CD4-positive, alpha-beta memory T cell (primary cell): ENCODE measurements around the gene RRAGB. TPM values are rescaled to one million over a fixed set of nuclear protein-coding genes. Genes with fewer than 3 reads are reported as not detected.
"Not testable (repeated sequence)": the region's sequence is repeated elsewhere in the genome, so short reads cannot be mapped to it uniquely, and the experiment has no call there.

Experiments used
- CTCF ChIA-PET: fragments of 350-600 bp; sonication (Branson Sonifier 250); formaldehyde crosslinking; loops from one replicate; lab custom pipeline; 2021; ENCODE audit warnings: inconsistent platforms; ENCODE audit not compliant: partially characterized antibody; lab: Charles Lee
- POLR2A ChIA-PET: fragments of 350-600 bp; sonication (Branson Sonifier 250); formaldehyde crosslinking; loops from one replicate; lab custom pipeline; 2021; ENCODE audit not compliant: partially characterized antibody; lab: Charles Lee
- DNase-seq, 5 donors: peaks; one replicate each; pipeline versions ENCODE4 v3.0.0 to v3.0.0-alpha.2; 2020 to 2022; ENCODE audit warnings: mixed read lengths in 1 of 5
- H3K27ac ChIP-seq: one replicate; pipeline ENCODE4 v1.7.0; 2013; ENCODE audit warnings: low read depth, low read length
- H3K27me3 ChIP-seq: 2 replicates; pipeline ENCODE4 v1.7.0; 2013; ENCODE audit warnings: mild to moderate bottlenecking, low read length, moderate library complexity; ENCODE audit not compliant: insufficient read depth
- H3K36me3 ChIP-seq: 2 replicates; pipeline ENCODE4 v1.7.0; 2013; ENCODE audit warnings: mild to moderate bottlenecking, low read length, moderate library complexity; ENCODE audit not compliant: insufficient read depth
- H3K4me1 ChIP-seq: 2 replicates; pipeline ENCODE4 v1.7.0; 2013; ENCODE audit warnings: mild to moderate bottlenecking, low read length, moderate library complexity; ENCODE audit not compliant: insufficient read depth
- H3K4me3 ChIP-seq, 2 donors: one replicate each; pipeline ENCODE4 v1.7.0; 2013; ENCODE audit warnings: low read length in 2 of 2, mild to moderate bottlenecking in 1 of 2
- H3K9me3 ChIP-seq, 2 donors: one replicate each; pipeline ENCODE4 v1.7.0; 2013; ENCODE audit warnings: low read length in 2 of 2, control low read depth in 1 of 2; ENCODE audit not compliant: control insufficient read depth in 1 of 2
- H3K27ac Mint-ChIP-seq, 7 donors: one replicate each; pipeline ENCODE4 v1.8.0; 2020 to 2021; ENCODE audit warnings: mixed read lengths in 7 of 7, mild to moderate bottlenecking in 6 of 7, inconsistent platforms in 3 of 7, moderate library complexity in 3 of 7
- H3K27me3 Mint-ChIP-seq, 2 donors: one replicate each; pipeline ENCODE4 v1.8.0; 2020 to 2021; ENCODE audit warnings: mixed read lengths in 2 of 2
- H3K36me3 Mint-ChIP-seq, 2 donors: one replicate each; pipeline ENCODE4 v1.8.0; 2020 to 2021; ENCODE audit warnings: mixed read lengths in 2 of 2, inconsistent platforms in 1 of 2, mild to moderate bottlenecking in 1 of 2
- H3K4me1 Mint-ChIP-seq, 4 donors: one replicate each; pipeline ENCODE4 v1.8.0; 2020 to 2021; ENCODE audit warnings: mixed read lengths in 4 of 4, mild to moderate bottlenecking in 1 of 4
- H3K4me3 Mint-ChIP-seq, 8 donors: one replicate each; pipeline ENCODE4 v1.8.0; 2020 to 2021; ENCODE audit warnings: mixed read lengths in 8 of 8, mild to moderate bottlenecking in 7 of 8, moderate library complexity in 6 of 8, inconsistent platforms in 3 of 8
- H3K9me3 Mint-ChIP-seq, 8 donors: one replicate each; pipeline ENCODE4 v1.8.0; 2020 to 2021; ENCODE audit warnings: mixed read lengths in 8 of 8, mild to moderate bottlenecking in 5 of 8, inconsistent platforms in 3 of 8, moderate library complexity in 1 of 8
- intact Hi-C: fragments of 100-400 bp; cut with micrococcal nuclease; formaldehyde crosslinking; loops from one replicate; pipeline ENCODE4 v1.15.1; 2023
- polyA plus RNA-seq, 2 donors: library from polyadenylated mRNA; unstranded; fragments of 300-500 nt; fragmentation: Illumina TruSeq; gene quantifications; one replicate each; pipeline ENCODE4 v1.2.3, GENCODE V29; 2021
- total RNA-seq, 2 experiments: library from RNA; stranded (reverse); gene quantifications; one replicate each; pipeline ENCODE4 v1.2.3, GENCODE V29; 2021

RRAGB gene, protein sequence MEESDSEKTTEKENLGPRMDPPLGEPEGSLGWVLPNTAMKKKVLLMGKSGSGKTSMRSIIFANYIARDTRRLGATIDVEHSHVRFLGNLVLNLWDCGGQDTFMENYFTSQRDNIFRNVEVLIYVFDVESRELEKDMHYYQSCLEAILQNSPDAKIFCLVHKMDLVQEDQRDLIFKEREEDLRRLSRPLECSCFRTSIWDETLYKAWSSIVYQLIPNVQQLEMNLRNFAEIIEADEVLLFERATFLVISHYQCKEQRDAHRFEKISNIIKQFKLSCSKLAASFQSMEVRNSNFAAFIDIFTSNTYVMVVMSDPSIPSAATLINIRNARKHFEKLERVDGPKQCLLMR
- total RNA-seq, result 10 to 100 TPM in 1 of 2 experiments, 1 to 10 TPM in 1; 9.8 to 13.1 TPM
- polyA plus RNA-seq, result 10 to 100 TPM; 11.9 to 16.6 TPM

DNA sequence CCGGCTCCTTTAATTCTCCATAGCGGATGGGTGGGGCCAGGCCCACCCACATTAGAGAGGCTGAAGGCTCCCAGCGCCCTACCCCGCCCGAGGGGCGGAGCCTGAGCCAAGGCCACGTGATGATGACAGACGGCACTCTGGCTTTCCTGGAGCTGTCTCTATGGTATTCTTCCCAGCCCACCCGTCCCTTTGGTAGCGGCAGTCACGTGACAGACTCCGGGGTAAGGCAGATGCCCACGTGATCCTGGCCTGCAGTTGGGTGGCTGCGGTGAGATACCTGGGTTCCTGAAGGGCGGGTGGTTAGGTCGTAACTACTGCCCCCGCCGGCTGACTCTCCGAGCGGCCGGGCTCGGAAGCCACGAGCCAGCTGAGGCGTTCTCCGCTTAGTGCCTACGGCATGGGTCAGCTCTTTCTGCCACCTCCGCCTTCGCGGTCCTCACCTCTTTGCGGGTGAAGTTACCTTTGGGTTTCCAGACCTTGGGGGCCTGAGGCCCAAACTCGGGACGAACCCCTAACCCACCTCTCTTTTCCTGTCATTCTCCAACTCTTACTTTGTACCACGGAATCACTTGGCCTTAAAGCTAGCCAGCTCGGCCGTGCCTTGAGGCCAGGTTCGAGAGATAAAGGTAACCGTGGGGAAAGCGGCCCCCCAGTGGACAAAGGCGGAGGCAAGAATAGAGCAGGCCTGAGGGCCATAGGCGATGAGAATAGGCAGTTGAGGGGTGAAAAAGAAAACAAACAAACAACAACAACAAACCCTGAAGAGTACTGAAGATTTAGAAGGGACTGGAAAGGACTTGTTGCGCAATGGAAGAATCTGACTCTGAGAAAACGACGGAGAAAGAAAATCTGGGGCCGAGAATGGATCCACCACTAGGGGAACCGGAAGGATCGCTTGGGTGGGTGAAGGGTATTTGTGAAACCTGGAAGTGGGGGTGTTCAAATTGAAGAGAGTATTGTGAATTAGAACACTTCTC is at the start of gene RRAGB:
TSS of gene RRAGB (plus strand) at position 229 of the 977 bp plus-strand sequence. CDS start at position 808, 579 bp downstream.
- Mint-ChIP-seq H3K27ac (peak within 1 kb of the TSS; percentile 65 to 98 (median 94)), H3K4me1 (peaks cover 18 to 44% (median 20%) of the 10 kb centered on the region in 4 donors)
- peak within 1 kb of the TSS; percentile 80 for H3K27ac ChIP-seq

DNA sequence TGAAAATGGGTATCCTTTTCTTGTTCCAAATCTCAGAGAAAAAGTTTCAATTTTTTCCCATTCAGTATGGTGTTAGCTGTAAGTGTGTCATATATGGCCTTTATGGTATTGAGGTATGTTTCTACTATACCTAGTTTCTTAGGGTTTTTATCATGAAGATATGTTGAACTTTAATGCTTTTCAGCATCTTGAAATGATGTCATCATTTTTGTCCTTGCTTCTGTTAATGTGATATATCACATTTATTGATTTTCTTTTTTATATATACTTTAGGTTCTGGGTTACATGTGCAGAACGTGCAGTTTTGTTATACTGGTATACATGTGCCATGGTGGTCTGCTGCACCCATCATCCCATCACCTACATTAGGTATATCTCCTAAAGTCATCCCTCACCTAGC is 49.5 kb upstream of the RRAGB start:
- Histone ChIP-seq H3K27me3 (no peaks in the 10 kb centered on the region), H3K27ac (no peak overlapping the region), H3K4me3 (no peak overlapping the region), H3K36me3 (no peaks in the 10 kb centered on the region), H3K9me3 (no peaks in the 10 kb centered on the region), H3K4me1 (no peaks in the 10 kb centered on the region)
- no peak for DNase-seq
- Mint-ChIP-seq H3K36me3 (no peaks in the 10 kb centered on the region), H3K4me3 (no peak overlapping the region), H3K9me3 (peaks cover 0 to 40% (median 19%) of the 10 kb centered on the region in 8 donors), H3K4me1 (no peaks in the 10 kb centered on the region), H3K27ac (no peak overlapping the region), H3K27me3 (no peaks in the 10 kb centered on the region)
- CTCF ChIA-PET, result no interaction called here
- intact Hi-C loops, result no loop called here
- POLR2A ChIA-PET, result no interaction called here

More for the DNA sequence above, at the start of gene RRAGB:
- no peaks in the 10 kb centered on the region for H3K27me3 ChIP-seq
- intact Hi-C loops, result loop anchor here (1.0 to 10.0 kb wide), 8 partner anchors 23 to 1009 kb away; partner anchors contain the start of genes MAGED2 and NBDY
- no peaks in the 10 kb centered on the region for H3K9me3 Mint-ChIP-seq
- peaks cover 5 to 18% of the 10 kb centered on the region in 2 donors for H3K36me3 Mint-ChIP-seq
- POLR2A ChIA-PET, result interaction anchor here (0.5 to 2.3 kb wide), 14 partner anchors 8 to 1080 kb away, joined by 3 to 34 read pairs (median 4); partner anchors contain the start of genes KLF8, MAGEH1 and USP51
- CTCF ChIA-PET, result interaction anchor here (0.8 to 2.2 kb wide), 14 partner anchors 14 to 1010 kb away, joined by 3 to 16 read pairs (median 3); partner anchors contain the start of genes MAGEH1 and USP51
- H3K4me3 ChIP-seq, result peak within 1 kb of the TSS; percentile 61 to 76
- H3K36me3 ChIP-seq, result no peaks in the 10 kb centered on the region
- no peaks in the 10 kb centered on the region for H3K9me3 ChIP-seq
- DNase-seq, result peak; percentile 86 to 95 (median 90)
- H3K4me3 Mint-ChIP-seq, result peak within 1 kb of the TSS; percentile 72 to 92 (median 86)
- H3K27me3 Mint-ChIP-seq, result no peaks in the 10 kb centered on the region
- peaks cover 32% of the 10 kb centered on the region for H3K4me1 ChIP-seq

DNA sequence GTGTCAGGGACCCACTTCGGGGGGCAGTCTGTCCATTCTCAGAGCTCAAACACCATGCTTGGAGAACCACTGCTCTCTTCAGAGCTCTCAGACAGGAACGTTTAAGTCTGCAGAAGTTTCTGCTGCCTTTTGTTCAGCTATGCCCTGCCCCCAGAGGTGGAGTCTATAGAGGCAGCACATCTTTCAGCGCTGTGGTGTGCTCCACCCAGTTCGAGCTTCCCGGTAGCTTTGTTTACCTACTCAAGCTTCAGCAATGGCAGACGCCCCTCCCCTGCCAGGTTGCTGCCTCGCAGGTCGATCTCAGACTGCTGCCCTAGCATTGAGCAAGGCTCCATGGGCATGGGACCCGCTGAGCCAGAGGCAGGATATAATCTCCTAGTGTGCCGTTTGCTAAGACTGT is 29.0 kb upstream of the RRAGB start:
- peak overlapping the region in 2 of 8 donors; percentile 39 to 41 for H3K4me3 Mint-ChIP-seq

DNA sequence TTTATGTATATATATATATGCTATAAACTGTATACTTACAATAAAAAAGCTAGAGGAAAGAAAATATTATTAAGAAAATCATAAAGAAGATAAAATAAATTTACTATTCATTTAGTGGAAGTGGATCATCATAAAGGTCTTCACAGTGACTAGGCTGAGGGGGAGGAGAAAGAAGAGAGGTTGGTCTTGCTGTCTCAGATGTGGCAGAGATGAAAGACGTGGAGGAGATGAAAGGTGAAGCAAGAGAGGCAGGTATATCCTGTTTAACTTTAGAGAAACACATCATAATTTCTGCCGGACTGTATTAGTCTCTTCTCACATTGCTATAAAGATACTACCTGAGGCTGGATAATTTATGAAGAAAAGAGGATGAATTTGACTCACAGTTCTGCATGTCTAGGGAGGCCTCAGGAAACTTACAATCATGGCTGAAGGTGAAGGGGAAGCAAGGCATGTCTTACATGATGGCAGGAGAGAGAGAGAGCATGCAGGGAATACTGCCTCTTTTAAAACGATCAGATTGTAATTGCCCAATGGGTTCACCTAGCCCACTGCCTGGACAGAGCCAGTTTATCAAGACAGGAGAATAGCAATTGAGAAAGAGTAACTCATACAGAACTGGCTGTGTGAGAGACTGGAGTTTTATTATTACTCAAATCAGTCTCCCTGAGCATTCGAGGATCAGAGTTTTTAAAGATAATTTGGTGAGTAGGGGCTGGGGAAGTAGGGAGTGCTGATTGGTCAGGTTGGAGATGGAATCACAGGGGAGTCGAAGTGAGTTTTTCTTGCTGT is 22.1 kb upstream of the RRAGB start:
- peaks cover 27% of the 10 kb centered on the region for H3K4me1 ChIP-seq
- H3K36me3 ChIP-seq, result no peaks in the 10 kb centered on the region
- H3K9me3 ChIP-seq, result no peaks in the 10 kb centered on the region
- Mint-ChIP-seq H3K27me3 (no peaks in the 10 kb centered on the region), H3K4me1 (peaks cover 21 to 36% (median 25%) of the 10 kb centered on the region in 4 donors), H3K27ac (peak overlapping the region; percentile 5 to 77 (median 50)), H3K4me3 (peak overlapping the region; percentile 37 to 81 (median 69)), H3K9me3 (peaks cover 0 to 4% (median 0%) of the 10 kb centered on the region in 8 donors), H3K36me3 (no peaks in the 10 kb centered on the region)
- H3K4me3 ChIP-seq, result no peak overlapping the region
- intact Hi-C loops, result loop anchor here (2.0 kb wide), 1 partner anchor 21 kb away; the partner anchor contains the start of gene RRAGB
- no peak overlapping the region for H3K27ac ChIP-seq
- ChIA-PET CTCF (no interaction called here), POLR2A (no interaction called here)
- H3K27me3 ChIP-seq, result no peaks in the 10 kb centered on the region
- peak; percentile 46 to 64 (median 51) for DNase-seq

More for the DNA sequence above, 29.0 kb upstream of the RRAGB start:
- H3K36me3 Mint-ChIP-seq, DNase-seq, H3K27me3 Mint-ChIP-seq, POLR2A ChIA-PET, H3K27ac ChIP-seq, H3K4me1 ChIP-seq, H3K4me3 ChIP-seq, H3K4me1 Mint-ChIP-seq, intact Hi-C loops, H3K27me3 ChIP-seq, H3K36me3 ChIP-seq, H3K9me3 ChIP-seq: not testable (repeated sequence)
- H3K9me3 Mint-ChIP-seq, result peaks cover 0 to 19% (median 5%) of the 10 kb centered on the region in 8 donors
- H3K27ac Mint-ChIP-seq, result peak overlapping the region in 1 of 7 donors; percentile 17
- CTCF ChIA-PET, result interaction anchor here (0.8 kb wide), 1 partner anchor 29 kb away, joined by 6 read pairs; the partner anchor contains the start of gene RRAGB

DNA sequence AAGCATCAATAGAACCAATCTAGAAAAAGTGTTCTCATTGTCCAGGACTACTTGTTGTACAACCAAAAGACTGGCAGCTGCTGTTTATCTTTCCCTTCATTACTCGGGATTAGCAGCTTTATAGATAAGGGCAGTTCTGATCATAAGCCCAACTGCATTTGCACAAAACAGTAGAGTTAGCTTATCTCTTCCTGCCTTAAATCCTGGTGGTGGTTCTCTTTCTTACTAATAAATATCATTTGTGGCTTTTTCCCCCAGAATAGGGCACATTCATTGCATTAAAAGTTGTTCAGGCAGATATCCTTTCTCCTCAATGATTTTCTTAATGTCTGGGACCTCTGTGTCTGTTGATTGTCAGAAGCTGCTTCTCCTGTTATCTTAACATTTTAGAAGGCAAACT is 20.2 kb upstream of the RRAGB start:
- H3K9me3 Mint-ChIP-seq, result peaks cover 0 to 12% (median 3%) of the 10 kb centered on the region in 8 donors
- no peak overlapping the region for H3K4me3 ChIP-seq
- H3K4me1 Mint-ChIP-seq, result peaks cover 21 to 42% (median 25%) of the 10 kb centered on the region in 4 donors
- peaks cover 35% of the 10 kb centered on the region for H3K4me1 ChIP-seq
- POLR2A ChIA-PET, result interaction anchor here (1.2 kb wide), 1 partner anchor 20 kb away, joined by 3 read pairs; the partner anchor contains the start of gene RRAGB
- CTCF ChIA-PET, result interaction anchor here (1.1 kb wide), 1 partner anchor 20 kb away, joined by 3 read pairs; the partner anchor contains the start of gene RRAGB
- H3K9me3 ChIP-seq, result no peaks in the 10 kb centered on the region
- no peak overlapping the region for H3K4me3 Mint-ChIP-seq
- H3K27me3 Mint-ChIP-seq, result no peaks in the 10 kb centered on the region
- DNase-seq, result no peak
- H3K36me3 Mint-ChIP-seq, result no peaks in the 10 kb centered on the region
- no peak overlapping the region for H3K27ac Mint-ChIP-seq
- no peaks in the 10 kb centered on the region for H3K36me3 ChIP-seq
- intact Hi-C loops, result no loop called here
- H3K27ac ChIP-seq, result no peak overlapping the region
- H3K27me3 ChIP-seq, result no peaks in the 10 kb centered on the region

DNA sequence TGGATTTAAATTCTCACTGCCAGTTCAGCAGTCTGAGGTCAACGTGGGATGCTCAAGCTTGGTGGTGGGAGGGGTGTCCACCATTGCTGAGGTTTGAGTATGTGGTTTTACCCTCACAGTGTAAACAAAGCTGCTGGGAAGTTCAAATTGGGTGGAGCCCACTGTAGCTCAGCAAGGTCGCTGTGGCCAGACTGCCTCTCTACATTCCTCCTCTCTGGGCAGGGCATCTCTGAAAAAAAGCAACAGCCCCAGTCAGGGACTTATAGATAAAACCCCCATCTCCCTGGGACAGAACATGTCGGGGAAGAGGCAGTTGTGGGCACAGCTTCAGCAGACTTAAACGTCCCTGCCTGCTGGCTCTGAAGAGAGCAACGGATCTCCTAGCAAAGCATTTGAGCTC is 14.9 kb upstream of the RRAGB start:
- peak overlapping the region in 4 of 8 donors; percentile 10 to 23 (median 17) for H3K4me3 Mint-ChIP-seq
- CTCF ChIA-PET, result interaction anchor here (0.9 to 1.2 kb wide), 2 partner anchors 15 to 214 kb away, joined by 3 to 4 read pairs; partner anchors contain the start of genes RRAGB and USP51
- peaks cover 34 to 65% (median 43%) of the 10 kb centered on the region in 4 donors for H3K4me1 Mint-ChIP-seq
- DNase-seq, result peak in 1 of 5 donors; percentile 4
- Histone ChIP-seq H3K4me3 (no peak overlapping the region), H3K27ac (no peak overlapping the region), H3K4me1 (peaks cover 36% of the 10 kb centered on the region), H3K36me3 (no peaks in the 10 kb centered on the region), H3K9me3 (no peaks in the 10 kb centered on the region), H3K27me3 (no peaks in the 10 kb centered on the region)
- H3K27ac Mint-ChIP-seq, result peak overlapping the region in 1 of 7 donors; percentile 15
- intact Hi-C loops, result no loop called here
- H3K36me3 Mint-ChIP-seq, result no peaks in the 10 kb centered on the region
- H3K27me3 Mint-ChIP-seq, result no peaks in the 10 kb centered on the region
- POLR2A ChIA-PET, result interaction anchor here (1.3 kb wide), 1 partner anchor 15 kb away, joined by 8 read pairs; the partner anchor contains the start of gene RRAGB
- peaks cover 0 to 19% (median 8%) of the 10 kb centered on the region in 8 donors for H3K9me3 Mint-ChIP-seq
